K562 (cell line): ENCODE measurements around the gene SLC25A53. TPM values are rescaled to one million over a fixed set of nuclear protein-coding genes. Genes with fewer than 3 reads are reported as not detected.

Experiments used
- ATAC-seq: fragments of 200-7000 bp; cut with Tn5 transposase; 3 replicates; pipeline ENCODE4 v1.9.1; 2020; ENCODE audit warnings: moderate library complexity
- BruUV-seq: library from RNA; stranded (reverse); fragments of 400-500 nt; replicated peaks from 2 replicates; lab custom pipeline; 2021; lab: Mats Ljungman, UMichigan
- CTCF ChIA-PET: fragments of 300-600 bp; formaldehyde crosslinking; extraction: SDS; loops from one replicate; lab custom pipeline; 2021; ENCODE audit warnings: low intra/inter-chr PET ratio; lab: Yijun Ruan, JAX
- POLR2A ChIA-PET: fragments of 300-600, 350-650 bp; sonication (Branson Sonifier 250); formaldehyde crosslinking; extraction: SDS; loops from one replicate; lab custom pipeline; 2021; ENCODE audit warnings: antibody characterized with exemption, inconsistent platforms; lab: Yijun Ruan, JAX
- DNase-seq, 4 experiments: peaks; one replicate each; pipeline versions ENCODE4 v3.0.0 to v3.0.0-alpha.2; 2011 to 2018; ENCODE audit warnings: low spot score in 3 of 4, mixed read lengths in 3 of 4; ENCODE audit errors: extremely low read depth in 1 of 4
- FAIRE-seq: peaks from 2 replicates; lab custom pipeline; 2011; peaks lifted over from hg19 to GRCh38; lab: Jason Lieb, UNC
- H2AFZ ChIP-seq: 2 replicates; pipeline ENCODE4 v1.6.0; 2011; ENCODE audit warnings: low read depth, low read length, control low read depth, inconsistent platforms
- H3K27ac ChIP-seq: fragments of 200-600 bp; 3 replicates; pipeline ENCODE4 v1.8.0; 2011; ENCODE audit warnings: low read depth, mild to moderate bottlenecking, control low read depth, inconsistent platforms, low read length, moderate library complexity, mixed read lengths; ENCODE audit errors: extremely low read depth
- H3K27me3 ChIP-seq, 2 experiments: fragments of 300-600 bp in 1 of 2; 2 replicates in 1 of 2; 3 replicates in 1 of 2; pipeline versions ENCODE4 v1.6.0 to v1.8.0; 2011; ENCODE audit warnings: inconsistent platforms in 2 of 2, low read length in 2 of 2, mild to moderate bottlenecking in 1 of 2, mixed read lengths in 1 of 2, moderate library complexity in 1 of 2; ENCODE audit not compliant: control insufficient read depth in 2 of 2, insufficient read depth in 2 of 2
- H3K36me3 ChIP-seq: fragments of 300-600 bp; 3 replicates; pipeline ENCODE4 v1.8.0; 2011; ENCODE audit warnings: mild to moderate bottlenecking, low read length, inconsistent platforms; ENCODE audit not compliant: control insufficient read depth, insufficient read depth
- H3K4me1 ChIP-seq, 2 experiments: fragments of 200-600 bp in 1 of 2; replicated peaks in 1 of 2; 2 replicates in 1 of 2; 3 replicates in 1 of 2; pipeline versions ENCODE4 v1.5.1 to v1.8.0; 2011; ENCODE audit warnings: inconsistent platforms in 2 of 2, low read length in 2 of 2, mild to moderate bottlenecking in 1 of 2, mixed read lengths in 1 of 2, moderate library complexity in 1 of 2; ENCODE audit not compliant: control insufficient read depth in 2 of 2, insufficient read depth in 2 of 2
- H3K4me2 ChIP-seq: 2 replicates; pipeline ENCODE4 v1.6.1; 2011; ENCODE audit warnings: low read length, control low read depth, inconsistent platforms, mixed read lengths; ENCODE audit not compliant: insufficient read depth
- H3K4me3 ChIP-seq: fragments of 200-600 bp; sonication (generic), shearing (Covaris generic); 2 replicates; pipeline ENCODE4 v1.5.1; 2016; ENCODE audit warnings: control low read depth, inconsistent platforms
- H3K79me2 ChIP-seq: fragments of 200-600 bp; 3 replicates; pipeline ENCODE4 v1.8.0; 2011; ENCODE audit warnings: low read length, inconsistent platforms; ENCODE audit not compliant: control insufficient read depth, insufficient read depth
- H3K9ac ChIP-seq, 2 experiments: 2 replicates each; pipeline versions ENCODE4 v1.6.0 to v1.6.1; 2011; ENCODE audit warnings: low read depth in 2 of 2, low read length in 2 of 2, control low read depth in 1 of 2, inconsistent platforms in 1 of 2, mild to moderate bottlenecking in 1 of 2, mixed read lengths in 1 of 2; ENCODE audit not compliant: insufficient read depth in 1 of 2
- H3K9me1 ChIP-seq: one replicate; pipeline ENCODE4 v1.6.0; 2011; ENCODE audit warnings: inconsistent platforms, mild to moderate bottlenecking, low read length, moderate library complexity; ENCODE audit not compliant: control insufficient read depth, insufficient read depth
- H3K9me3 ChIP-seq: replicated peaks from 2 replicates; pipeline ENCODE4 v1.5.1; 2011; ENCODE audit warnings: low read depth, low read length, inconsistent platforms; ENCODE audit not compliant: control insufficient read depth, insufficient read depth
- H4K20me1 ChIP-seq: replicated peaks from 2 replicates; pipeline ENCODE4 v1.6.1; 2011; ENCODE audit warnings: low read length, inconsistent platforms, mixed read lengths; ENCODE audit not compliant: control insufficient read depth, insufficient read depth
- NONO ChIP-seq, 2 experiments: fragments of 200-400 bp in 1 of 2; fragments of 450-650 bp in 1 of 2; formaldehyde crosslinking in 1 of 2; IDR thresholded peaks; 2 replicates each; pipeline ENCODE4 v1.6.1; 2017; ENCODE audit warnings: low read depth in 2 of 2, mild to moderate bottlenecking in 2 of 2, moderate library complexity in 2 of 2, low read length in 1 of 2
- REST ChIP-seq, 2 experiments: fragments of 450-650 bp; formaldehyde crosslinking in 1 of 2; IDR thresholded peaks; 2 replicates each; pipeline versions ENCODE4 v1.4.0 to v1.6.1; 2014 to 2020; ENCODE audit warnings: mild to moderate bottlenecking in 2 of 2, borderline replicate concordance in 1 of 2, low read depth in 1 of 2
- WGBS: fragments of 100-300 bp; shearing (Covaris generic); methylation state at CpG from one replicate; pipeline ENCODE4 v1.1.6; 2016; ENCODE audit warnings: low coverage, mixed read lengths; ENCODE audit not compliant: insufficient coverage; ENCODE audit errors: missing lambda C conversion rate; 5-methylcytosine and 5-hydroxymethylcytosine counted together
- in situ Hi-C: fragments of 300-500 bp; cut with MboI; formaldehyde crosslinking; loops from 4 replicates; pipeline ENCODE4 v1.15.0; 2018; ENCODE audit warnings: inconsistent platforms, mixed read lengths
- intact Hi-C: fragments of 100-400 bp; cut with micrococcal nuclease; formaldehyde crosslinking; loops from 2 replicates; pipeline ENCODE4 v1.14.2; 2022
- polyA plus RNA-seq, 8 experiments: library from polyadenylated mRNA; depleted of rRNA in 4 of 8; stranded (reverse) in 5 of 8; unstranded in 3 of 8; fragments of >200 nt; fragmentation: Nextera tagmentation in 2 of 8; fragmentation: Illumina TruSeq in 1 of 8; extraction: Ambion mirVana in 2 of 8; extraction: Trizol in 1 of 8; gene quantifications; 2 replicates each; pipeline versions ENCODE4 v1.2.1 to v1.2.3, GENCODE V29; 2011 to 2014; ENCODE audit warnings: inconsistent platforms in 1 of 8, missing spikeins in 1 of 8
- total RNA-seq, 7 experiments: library from RNA; depleted of rRNA in 6 of 7; stranded (reverse); fragments of >200 nt in 6 of 7; fragmentation: Illumina TruSeq in 2 of 7; extraction: Trizol in 2 of 7; gene quantifications; 2 replicates each; pipeline versions ENCODE4 v1.2.1 to v1.2.3, GENCODE V29; 2011 to 2021; ENCODE audit warnings: low replicate concordance in 1 of 7

The SLC25A53 gene
- total and polyA plus RNA-seq, 9 of the 15 experiments (the other 6 are each of a cell fraction or from before 2014, with no cell fraction given) = 2.4 to 8.6 (median 5.6) TPM

- Histone ChIP-seq H3K4me3 (no peak overlapping the region), H3K9me3 (no peaks in the 10 kb centered on the region), H3K9me1 (no peaks in the 10 kb centered on the region), H3K4me2 (no peak overlapping the region), H3K9ac (no peak overlapping the region), H3K27ac (no peak overlapping the region), H3K4me1 (no peaks in the 10 kb centered on the region), H3K27me3 (no peaks in the 10 kb centered on the region), H3K79me2 (no peaks in the 10 kb centered on the region), H3K36me3 (peaks cover 65% of the 10 kb centered on the region; the same call in 2 of the 3 replicates), H2AFZ (no peak overlapping the region), H4K20me1 (no peaks in the 10 kb centered on the region)
- BruUV-seq = no TSS peak
- POLR2A ChIA-PET = no interaction called here
- TF ChIP-seq REST (IDR thresholded peaks at IDR 0.05; ENCODE audit: borderline replicate concordance) = no peak
- no peak for TF ChIP-seq REST (CRISPR knock-in tag; IDR thresholded peaks at IDR 0.05; ENCODE audit: low read depth)
- no peak for TF ChIP-seq NONO (IDR thresholded peaks at IDR 0.05; ENCODE audit: low read depth in 2 of 2, low read length in 1 of 2)
- CTCF ChIA-PET = no interaction called here
- ATAC-seq = no peak
- intact Hi-C loops (loop anchor here (5.0 kb wide), 1 partner anchor 82 kb away; no protein-coding TSS in a partner anchor), in situ Hi-C loops (no loop called here)
- 71% methylated on average over 5 of the region's 5 CpGs for WGBS
- DNase-seq = no peak
- FAIRE-seq = no peak
Observed at GRCh38 chrX:104189837-104190236, 33.0 kb upstream of the SLC25A53 start.
